Left lung (tissue), 10 donors: ENCODE measurements around the gene PTBP3. TPM values are rescaled to one million over a fixed set of nuclear protein-coding genes. Genes with fewer than 3 reads are reported as not detected.

Source experiments
- ATAC-seq: fragments of 200-7000 bp; cut with Tn5 transposase; one replicate; pipeline ENCODE4 v1.9.1; 2020; ENCODE audit warnings: moderate library complexity
- DNase-seq, 4 donors: peaks; one replicate each; pipeline ENCODE4 v3.0.0-alpha.2; 2013 to 2020
- H3K27ac ChIP-seq, 2 donors: fragments of 200-600 bp; sonication (generic) in 1 of 2; one replicate each; pipeline versions ENCODE4 v1.5.0 to v1.8.0; 2020 to 2021
- H3K27me3 ChIP-seq, 2 donors: fragments of 200-600 bp; sonication (generic) in 1 of 2; one replicate each; pipeline versions ENCODE4 v1.5.0 to v1.8.0; 2020 to 2021
- H3K36me3 ChIP-seq, 2 donors: fragments of 200-600 bp; sonication (generic) in 1 of 2; one replicate each; pipeline versions ENCODE4 v1.5.0 to v1.8.0; 2020 to 2021
- H3K4me1 ChIP-seq, 2 donors: fragments of 200-600 bp; one replicate each; pipeline ENCODE4 v1.8.0; 2021
- H3K4me3 ChIP-seq, 2 donors: fragments of 200-600 bp; sonication (generic) in 1 of 2; one replicate each; pipeline versions ENCODE4 v1.5.0 to v1.8.0; 2020 to 2021; ENCODE audit warnings: mild to moderate bottlenecking in 1 of 2
- H3K9me3 ChIP-seq, 2 donors: fragments of 200-600 bp; sonication (generic) in 1 of 2; one replicate each; pipeline versions ENCODE4 v1.5.0 to v1.8.0; 2020 to 2021
- intact Hi-C, 2 donors: fragments of 100-400 bp; cut with DNase I; formaldehyde crosslinking; loops; one replicate each; pipeline versions ENCODE4 v1.11.2 to v1.14.2; 2022
- polyA plus RNA-seq, 6 donors: library from polyadenylated mRNA; unstranded; fragments of 120-200 nt; gene quantifications; one replicate each; pipeline ENCODE4 v1.2.1, GENCODE V29; 2013; ENCODE audit not compliant: insufficient read length in 6 of 6
- total RNA-seq, 2 donors: library from RNA; stranded (reverse); fragmentation: NEBNext Ultra II Directional; extraction: Animal tissue kit (Norgen Biotek cat#: 25700); gene quantifications; one replicate each; pipeline ENCODE4 v1.2.1, GENCODE V29; 2021
- TF ChIP-seq, protein P1 (sequence below), 2 donors: fragments of 200-600 bp; sonication (generic) in 1 of 2; IDR thresholded peaks; one replicate each; pipeline versions ENCODE4 v1.5.0 to v1.8.0; 2021; ENCODE audit warnings: antibody characterized with exemption in 2 of 2
- donor health status: DM: no; HTN: yes; CAD: no.
- donor health status: DM: no; HTN: no; CAD: no.

Gene PTBP3
- total and polyA plus RNA-seq, 8 donors = 38.9 to 97.0 (median 45.1) TPM

DNA sequence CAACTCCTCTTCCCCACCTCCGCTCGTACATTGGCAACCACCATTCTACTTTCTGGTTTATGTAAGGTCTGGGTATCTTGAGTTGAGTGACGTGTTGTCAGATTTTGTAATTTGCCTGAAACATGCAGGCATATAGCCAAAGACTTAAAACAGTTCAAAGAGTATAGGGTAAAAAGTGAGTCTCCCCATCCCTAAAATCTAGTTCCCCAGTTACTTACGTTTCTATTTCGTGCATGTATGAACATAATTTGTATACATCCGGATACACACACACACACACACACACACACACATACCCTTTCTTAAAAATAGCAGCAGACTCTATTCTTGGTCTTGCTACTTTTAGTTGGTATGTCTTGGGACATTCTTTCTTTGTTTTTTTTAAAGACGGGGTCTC, 47.4 kb upstream of the PTBP3 start:
- H3K9me3 ChIP-seq = no peaks in the 10 kb centered on the region
- peak in 2 of 4 donors; percentile 32 to 43 for DNase-seq
- no peaks in the 10 kb centered on the region for H3K27me3 ChIP-seq
- H3K4me1 ChIP-seq = peaks cover 0 to 67% of the 10 kb centered on the region in 2 donors
- H3K4me3 ChIP-seq = peak overlapping the region; percentile 71 to 78
- peak; percentile 3 for ATAC-seq
- no peaks in the 10 kb centered on the region for H3K36me3 ChIP-seq
- intact Hi-C loops = no loop called here
- peak overlapping the region; percentile 99 for H3K27ac ChIP-seq
- TF ChIP-seq, protein P1, sequence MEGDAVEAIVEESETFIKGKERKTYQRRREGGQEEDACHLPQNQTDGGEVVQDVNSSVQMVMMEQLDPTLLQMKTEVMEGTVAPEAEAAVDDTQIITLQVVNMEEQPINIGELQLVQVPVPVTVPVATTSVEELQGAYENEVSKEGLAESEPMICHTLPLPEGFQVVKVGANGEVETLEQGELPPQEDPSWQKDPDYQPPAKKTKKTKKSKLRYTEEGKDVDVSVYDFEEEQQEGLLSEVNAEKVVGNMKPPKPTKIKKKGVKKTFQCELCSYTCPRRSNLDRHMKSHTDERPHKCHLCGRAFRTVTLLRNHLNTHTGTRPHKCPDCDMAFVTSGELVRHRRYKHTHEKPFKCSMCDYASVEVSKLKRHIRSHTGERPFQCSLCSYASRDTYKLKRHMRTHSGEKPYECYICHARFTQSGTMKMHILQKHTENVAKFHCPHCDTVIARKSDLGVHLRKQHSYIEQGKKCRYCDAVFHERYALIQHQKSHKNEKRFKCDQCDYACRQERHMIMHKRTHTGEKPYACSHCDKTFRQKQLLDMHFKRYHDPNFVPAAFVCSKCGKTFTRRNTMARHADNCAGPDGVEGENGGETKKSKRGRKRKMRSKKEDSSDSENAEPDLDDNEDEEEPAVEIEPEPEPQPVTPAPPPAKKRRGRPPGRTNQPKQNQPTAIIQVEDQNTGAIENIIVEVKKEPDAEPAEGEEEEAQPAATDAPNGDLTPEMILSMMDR (IDR thresholded peaks at IDR 0.05) = no peak

DNA sequence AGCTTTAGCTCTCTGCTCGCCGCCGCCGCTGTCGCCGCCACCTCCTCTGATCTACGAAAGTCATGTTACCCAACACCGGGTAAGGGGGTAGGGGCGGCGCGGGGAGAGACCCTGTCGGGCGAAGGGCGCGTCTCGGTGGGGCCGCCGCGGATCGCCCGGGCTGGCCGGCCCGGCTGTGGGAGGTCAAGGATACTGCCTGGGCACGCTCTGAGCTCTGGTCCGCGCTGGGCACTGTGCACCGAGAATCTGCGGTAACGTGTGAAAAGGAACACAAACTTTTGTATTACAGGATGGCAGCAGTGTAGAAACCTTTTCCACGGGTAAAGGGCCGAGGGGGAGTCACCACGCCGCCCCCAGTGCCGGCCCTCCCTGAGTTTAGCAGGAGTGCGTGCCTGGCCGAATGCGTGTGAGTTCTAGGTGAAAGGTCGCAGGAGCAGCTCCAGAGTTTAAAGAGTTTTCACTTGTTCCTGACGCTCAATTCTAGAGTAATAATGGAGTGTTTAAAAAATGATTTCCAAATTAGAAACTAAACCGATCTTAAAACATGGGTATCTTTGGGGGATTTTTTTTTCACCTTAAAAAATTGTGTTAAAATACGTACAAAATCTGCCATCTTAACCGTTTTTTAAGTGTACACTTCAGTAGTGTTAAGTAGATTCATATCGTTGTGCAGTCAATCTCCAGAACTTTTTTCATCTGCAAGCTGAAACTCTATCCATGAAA, 46.8 kb upstream of the PTBP3 start, which contains the start of gene HSDL2:
TSS of gene HSDL2 (plus strand) at position 7 of the 723 bp plus-strand sequence. CDS start at position 63, 56 bp downstream.
- ATAC-seq (peak; percentile 53), DNase-seq (peak in 2 of 4 donors; percentile 57 to 58)
- H3K27ac ChIP-seq = peak within 1 kb of the TSS; percentile 99
- H3K27me3 ChIP-seq = no peaks in the 10 kb centered on the region
- H3K9me3 ChIP-seq = no peaks in the 10 kb centered on the region
- peaks cover 0 to 66% of the 10 kb centered on the region in 2 donors for H3K4me1 ChIP-seq
- H3K4me3 ChIP-seq = peak within 1 kb of the TSS; percentile 71 to 78
- TF ChIP-seq, protein P1 (IDR thresholded peaks at IDR 0.05) = no peak
- no peaks in the 10 kb centered on the region for H3K36me3 ChIP-seq
- intact Hi-C loops = no loop called here

DNA sequence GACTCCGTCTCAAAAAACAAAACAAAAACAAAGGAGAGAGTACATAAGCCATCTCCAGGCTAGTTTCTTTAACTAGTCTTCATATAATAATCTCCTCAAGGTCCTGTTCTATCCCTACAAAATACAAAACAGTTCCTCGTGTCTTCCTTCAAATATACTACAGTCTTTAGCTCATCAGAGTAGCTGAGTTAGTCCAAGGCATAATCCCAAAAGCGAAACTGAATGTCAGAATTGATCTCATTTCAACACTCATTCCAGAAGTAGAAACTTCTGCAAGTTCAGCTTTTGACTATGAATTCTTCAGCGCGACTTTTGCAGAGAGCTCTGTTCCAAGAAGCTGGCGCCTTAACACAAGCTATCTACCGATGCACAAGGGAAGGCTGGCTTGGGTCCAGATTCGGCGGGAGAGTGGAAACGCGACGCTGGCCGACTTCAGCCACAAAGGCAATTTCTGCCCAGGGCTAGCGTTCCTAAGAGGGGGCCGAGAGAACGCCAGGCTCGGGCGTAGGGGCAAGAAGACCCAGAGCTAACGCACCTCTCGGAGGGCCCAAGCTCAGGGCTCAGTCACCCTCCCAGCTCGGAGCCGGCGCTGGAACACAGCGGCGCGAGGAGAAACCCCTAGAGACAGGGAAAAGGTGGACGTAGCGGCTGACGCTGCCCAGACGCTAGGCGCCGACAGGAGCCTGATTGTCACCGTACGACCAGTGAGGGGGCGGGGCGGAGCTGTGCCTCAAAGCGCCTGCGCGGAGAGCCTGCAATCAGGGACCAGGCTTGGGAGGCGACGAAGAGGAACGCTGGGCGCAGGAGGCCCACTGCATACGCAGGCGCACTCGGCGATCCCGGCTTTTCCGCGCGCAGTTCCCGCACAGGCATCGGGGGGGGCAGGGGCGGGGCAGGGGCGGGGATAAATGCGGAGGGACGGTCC, 46.0 kb upstream of the PTBP3 start:
- Histone ChIP-seq H3K27me3 (no peaks in the 10 kb centered on the region), H3K36me3 (no peaks in the 10 kb centered on the region), H3K4me1 (peaks cover 0 to 58% of the 10 kb centered on the region in 2 donors), H3K9me3 (no peaks in the 10 kb centered on the region), H3K4me3 (peak overlapping the region; percentile 71 to 78), H3K27ac (peak overlapping the region; percentile 99)
- TF ChIP-seq, protein P1 (IDR thresholded peaks at IDR 0.05) = no peak
- DNase-seq (peak; percentile 99 to 100 (median 100)), ATAC-seq (peak; percentile 95)
- intact Hi-C loops = no loop called here

DNA sequence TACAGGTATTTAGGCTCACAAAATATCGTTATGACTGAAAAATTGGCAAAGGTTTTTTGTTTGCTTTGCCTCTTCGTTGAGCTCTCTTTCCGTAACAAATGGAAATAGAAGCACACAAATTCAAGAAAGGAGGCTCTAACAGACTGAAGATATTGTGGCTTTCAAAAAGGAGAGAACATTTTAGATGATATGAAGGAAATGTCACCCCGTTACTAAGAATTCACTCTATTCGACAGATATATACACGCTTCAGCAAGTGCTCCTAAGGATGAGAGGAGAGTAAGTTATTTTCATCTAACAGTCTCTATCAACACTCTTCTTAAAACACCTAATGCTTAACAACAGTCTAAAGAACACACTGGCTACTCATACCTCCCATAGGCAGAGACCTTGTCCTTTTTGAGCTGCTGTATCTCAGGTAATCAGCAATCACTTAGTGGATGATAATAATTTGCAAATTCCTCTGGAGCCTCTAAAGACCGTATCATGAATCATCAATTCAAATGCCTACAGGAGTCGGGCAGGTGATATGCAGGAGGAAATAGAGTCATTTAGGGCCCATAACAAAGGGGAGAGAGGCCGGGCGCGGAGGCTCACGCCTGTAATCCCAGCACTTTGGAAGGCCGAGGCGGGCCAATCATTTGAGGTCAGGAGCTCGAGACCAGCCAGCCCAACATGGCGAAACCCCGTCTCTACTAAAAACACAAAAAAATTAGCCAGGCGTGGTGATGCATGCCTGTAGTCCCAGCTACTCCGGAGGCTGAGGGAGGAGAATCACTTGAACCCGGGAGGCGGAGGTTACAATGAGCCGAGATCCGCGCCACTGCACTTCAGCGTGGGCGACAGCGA, 45.1 kb upstream of the PTBP3 start:
- TF ChIP-seq, protein P1 (IDR thresholded peaks at IDR 0.05) = no peak
- Histone ChIP-seq H3K4me3 (peak overlapping the region; percentile 71 to 78), H3K27ac (peak overlapping the region; percentile 99), H3K4me1 (peaks cover 0 to 51% of the 10 kb centered on the region in 2 donors), H3K36me3 (no peaks in the 10 kb centered on the region), H3K27me3 (no peaks in the 10 kb centered on the region), H3K9me3 (no peaks in the 10 kb centered on the region)
- DNase-seq (peak in 2 of 4 donors; percentile 35 to 72), ATAC-seq (peak; percentile 1)
- intact Hi-C loops = no loop called here
